ENCODE results near the gene CALY. TPM values are rescaled to one million over a fixed set of nuclear protein-coding genes. Genes with fewer than 3 reads are reported as not detected.

Gene CALY
- total RNA-seq, 1 experiment from 2014 or later = not detected

- Histone ChIP-seq H3K27ac (ENCODE audit: low read length) (no peak overlapping the region), H3K27me3 (ENCODE audit: low read length) (no peaks in the 10 kb centered on the region), H3K9me3 (ENCODE audit: low read length) (no peaks in the 10 kb centered on the region), H4K20me1 (ENCODE audit: low read length) (no peaks in the 10 kb centered on the region), H3K4me2 (ENCODE audit: low read length) (no peak overlapping the region), H3K9me2 (replicated peaks; ENCODE audit: low read length) (no peaks in the 10 kb centered on the region), H2AFZ (ENCODE audit: low read length) (no peak overlapping the region), H3K4me1 (ENCODE audit: insufficient read depth, low read length) (0 out of 2 replicates have a peak, but pooled peaks cover 4% of the 10 kb centered on the region), H3K36me3 (ENCODE audit: low read depth, low read length) (no peaks in the 10 kb centered on the region), H3K4me3 (ENCODE audit: low read length) (no peak overlapping the region), H3K79me2 (ENCODE audit: low read length) (no peaks in the 10 kb centered on the region), H3F3A (ENCODE audit: low read length, unreplicated experiment) (no peaks in the 10 kb centered on the region), H3K9ac (ENCODE audit: low read length) (no peak overlapping the region)
- ChIA-PET POLR2A (ENCODE audit: unreplicated experiment) (no interaction called here), CTCF (no interaction called here)
- BruUV-seq (replicated peaks) = no TSS peak
- ATAC-seq (no peak), DNase-seq (no peak)
- intact Hi-C loops (cut with micrococcal nuclease) = no loop called here
- no peak for TF ChIP-seq EZH2phosphoT487 (IDR thresholded peaks at IDR 0.05; ENCODE audit: borderline replicate concordance, low read length)
- TF ChIP-seq EZH2 (IDR thresholded peaks at IDR 0.05; ENCODE audit: low read length, unreplicated experiment) = no peak
- no peak for TF ChIP-seq CTCF (conservative IDR thresholded peaks at IDR 0.05; ENCODE audit: low read depth, low read length)
Observed at GRCh38 chr10:133358925-133359310, 22.2 kb upstream of the CALY start.

- no peak overlapping the region for H3K27ac ChIP-seq (ENCODE audit: low read length)
- DNase-seq (no peak), ATAC-seq (no peak)
- H3K4me2 ChIP-seq (ENCODE audit: low read length) = no peak overlapping the region
- no peaks in the 10 kb centered on the region for H3K9me3 ChIP-seq (ENCODE audit: low read length)
- H4K20me1 ChIP-seq (ENCODE audit: low read length) = no peaks in the 10 kb centered on the region
- POLR2A ChIA-PET (ENCODE audit: unreplicated experiment) = no interaction called here
- no peaks in the 10 kb centered on the region for H3F3A ChIP-seq (ENCODE audit: low read length, unreplicated experiment)
- no peaks in the 10 kb centered on the region for H3K36me3 ChIP-seq (ENCODE audit: low read depth, low read length)
- H3K27me3 ChIP-seq (ENCODE audit: low read length) = no peaks in the 10 kb centered on the region
- 0 out of 2 replicates have a peak, but pooled peaks cover 4% of the 10 kb centered on the region for H3K4me1 ChIP-seq (ENCODE audit: insufficient read depth, low read length)
- intact Hi-C loops (cut with micrococcal nuclease) = no loop called here
- no TSS peak for BruUV-seq (replicated peaks)
- H3K9me2 ChIP-seq (replicated peaks; ENCODE audit: low read length) = no peaks in the 10 kb centered on the region
- H3K79me2 ChIP-seq (ENCODE audit: low read length) = no peaks in the 10 kb centered on the region
- H3K4me3 ChIP-seq (ENCODE audit: low read length) = no peak overlapping the region
- no peak overlapping the region for H3K9ac ChIP-seq (ENCODE audit: low read length)
- H2AFZ ChIP-seq (ENCODE audit: low read length) = no peak overlapping the region
- CTCF ChIA-PET = no interaction called here
- TF ChIP-seq EZH2phosphoT487 (IDR thresholded peaks at IDR 0.05; ENCODE audit: borderline replicate concordance, low read length) (no peak), EZH2 (IDR thresholded peaks at IDR 0.05; ENCODE audit: low read length, unreplicated experiment) (no peak), CTCF (conservative IDR thresholded peaks at IDR 0.05; ENCODE audit: low read depth, low read length) (no peak)
Observed at GRCh38 chr10:133358162-133358924, 21.6 kb upstream of the CALY start.

Measured in PC-3 (cell line).